ENCODE results near the gene JARID2. TPM values are rescaled to one million over a fixed set of nuclear protein-coding genes. Genes with fewer than 3 reads are reported as not detected.

The JARID2 gene
- total and polyA plus RNA-seq, 2 of the 4 experiments (the other 2 are of a cell fraction): 9.6 to 12.9 TPM

DNA sequence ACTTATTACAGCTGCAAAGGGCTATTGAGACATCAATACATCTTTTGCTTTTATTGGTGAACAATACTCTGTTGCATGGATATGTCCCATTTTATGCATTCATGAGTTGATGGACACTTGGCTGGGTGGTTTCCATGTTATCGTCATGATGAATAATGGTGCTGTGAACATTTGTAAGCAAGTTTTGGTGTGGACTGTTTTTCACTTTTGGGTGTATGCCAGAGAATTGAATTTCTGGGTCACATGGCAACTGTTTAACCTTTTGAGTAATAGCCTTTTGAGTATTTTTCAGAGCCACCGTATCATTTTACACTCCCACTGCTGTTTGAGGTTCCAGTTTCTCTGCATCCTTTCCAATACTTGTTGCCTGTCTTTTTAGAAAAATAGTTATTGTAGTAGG, 107.0 kb downstream of the JARID2 start:
- BruUV-seq (replicated peaks): no TSS peak
- Histone ChIP-seq H3K79me1 (ENCODE audit: low read depth in 1 of 2, low read length in 2 of 2) (peaks cover 33 to 79% of the 10 kb centered on the region in 2 experiments), H3K56ac (ENCODE audit: extremely low read depth, insufficient read depth, low read length) (no peak overlapping the region), H3K4me2 (ENCODE audit: low read depth, low read length) (no peak overlapping the region), H2BK20ac (ENCODE audit: low read depth, low read length) (no peak overlapping the region), H2AK9ac (replicated peaks; ENCODE audit: low read depth, low read length, poor library complexity) (no peak overlapping the region), H3K36me3 (ENCODE audit: control insufficient read depth, insufficient read depth, low read length) (no peaks in the 10 kb centered on the region), H3K4me1 (ENCODE audit: control insufficient read depth, insufficient read depth, low read length) (peaks cover 20% of the 10 kb centered on the region), H3K4ac (ENCODE audit: low read depth, low read length) (no peak overlapping the region), H2AFZ (replicated peaks; ENCODE audit: low read length, poor library complexity) (no peak overlapping the region), H4K20me1 (ENCODE audit: insufficient read depth, low read length) (peaks cover 85% of the 10 kb centered on the region), H2AK5ac (ENCODE audit: low read depth, low read length) (no peak overlapping the region), H3K9ac (ENCODE audit: low read depth, low read length) (no peak overlapping the region), H4K5ac (ENCODE audit: low read depth, low read length) (no peak overlapping the region), H3K9me3 (ENCODE audit: control insufficient read depth, insufficient read depth, low read length) (no peaks in the 10 kb centered on the region), H2BK5ac (ENCODE audit: low read depth, low read length, poor library complexity, severe bottlenecking) (no peak overlapping the region), H3K18ac (ENCODE audit: low read depth, low read length) (no peak overlapping the region), H2BK15ac (ENCODE audit: low read depth, low read length) (no peak overlapping the region), H3K27me3 (ENCODE audit: control insufficient read depth, insufficient read depth, low read length) (no peaks in the 10 kb centered on the region), H3K14ac (replicated peaks; ENCODE audit: low read depth, low read length) (no peak overlapping the region), H2BK120ac (ENCODE audit: low read depth, low read length) (no peak overlapping the region), H4K91ac (ENCODE audit: insufficient read depth, low read depth, low read length) (no peak overlapping the region), H3K4me3 (ENCODE audit: insufficient read depth, low read depth, low read length) (no peak overlapping the region), H3K23ac (ENCODE audit: low read depth, low read length) (no peak overlapping the region), H3K27ac (ENCODE audit: insufficient read depth, low read length) (no peak overlapping the region), H3K9me1 (ENCODE audit: insufficient read depth, low read length) (peaks cover 28% of the 10 kb centered on the region), H4K8ac (ENCODE audit: low read depth in 2 of 2, low read length in 2 of 2) (no peak overlapping the region)
- intact Hi-C loops (cut with micrococcal nuclease): loop anchor here (5.0 kb wide), 2 partner anchors 66 to 859 kb away; no protein-coding TSS in a partner anchor
- ChIA-PET CTCF (interaction anchor here (1.2 kb wide), 1 partner anchor 14 kb away, joined by 3 read pairs; no protein-coding TSS in a partner anchor), POLR2A (ENCODE audit: unreplicated experiment) (interaction anchor here (0.5 kb wide), 1 partner anchor 879 kb away, joined by 5 read pairs; no protein-coding TSS in a partner anchor)
- dilution Hi-C loops (cut with HindIII; ENCODE audit: low sequenced_read_pairs, unreplicated experiment): no loop called here
- ATAC-seq (ENCODE audit: low read depth): no peak
- in situ Hi-C loops (cut with MboI; ENCODE audit: low sequenced_read_pairs): no loop called here
- peak; percentile 42 for DNase-seq
- no CpG with 5 or more reads among the region's 2 CpGs for WGBS, 2 experiments (ENCODE audit: extremely low coverage in 2 of 2, insufficient read length in 1 of 2)
- TF ChIP-seq FOS (IDR thresholded peaks at IDR 0.05; ENCODE audit: low read depth, low read length) (no peak), POLR2A (IDR thresholded peaks at IDR 0.05; ENCODE audit: low read depth, low read length) (no peak), RFX5 (IDR thresholded peaks at IDR 0.05; ENCODE audit: low read depth, low read length) (no peak), RCOR1 (IDR thresholded peaks at IDR 0.05; ENCODE audit: insufficient replicate concordance, low read length) (no peak), NFE2L2 (IDR thresholded peaks at IDR 0.05; ENCODE audit: low read depth, low read length) (no peak), SMC3 (IDR thresholded peaks at IDR 0.05; ENCODE audit: low read depth, low read length) (no peak), MAZ (IDR thresholded peaks at IDR 0.05; ENCODE audit: borderline replicate concordance, low read depth, low read length) (no peak), CHD1 (IDR thresholded peaks at IDR 0.05; ENCODE audit: low read depth, low read length) (no peak)
- TF ChIP-seq, protein P1, sequence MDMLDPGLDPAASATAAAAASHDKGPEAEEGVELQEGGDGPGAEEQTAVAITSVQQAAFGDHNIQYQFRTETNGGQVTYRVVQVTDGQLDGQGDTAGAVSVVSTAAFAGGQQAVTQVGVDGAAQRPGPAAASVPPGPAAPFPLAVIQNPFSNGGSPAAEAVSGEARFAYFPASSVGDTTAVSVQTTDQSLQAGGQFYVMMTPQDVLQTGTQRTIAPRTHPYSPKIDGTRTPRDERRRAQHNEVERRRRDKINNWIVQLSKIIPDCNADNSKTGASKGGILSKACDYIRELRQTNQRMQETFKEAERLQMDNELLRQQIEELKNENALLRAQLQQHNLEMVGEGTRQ (IDR thresholded peaks at IDR 0.05; ENCODE audit: low read depth, low read length): no peak
- TF ChIP-seq, protein P2, sequence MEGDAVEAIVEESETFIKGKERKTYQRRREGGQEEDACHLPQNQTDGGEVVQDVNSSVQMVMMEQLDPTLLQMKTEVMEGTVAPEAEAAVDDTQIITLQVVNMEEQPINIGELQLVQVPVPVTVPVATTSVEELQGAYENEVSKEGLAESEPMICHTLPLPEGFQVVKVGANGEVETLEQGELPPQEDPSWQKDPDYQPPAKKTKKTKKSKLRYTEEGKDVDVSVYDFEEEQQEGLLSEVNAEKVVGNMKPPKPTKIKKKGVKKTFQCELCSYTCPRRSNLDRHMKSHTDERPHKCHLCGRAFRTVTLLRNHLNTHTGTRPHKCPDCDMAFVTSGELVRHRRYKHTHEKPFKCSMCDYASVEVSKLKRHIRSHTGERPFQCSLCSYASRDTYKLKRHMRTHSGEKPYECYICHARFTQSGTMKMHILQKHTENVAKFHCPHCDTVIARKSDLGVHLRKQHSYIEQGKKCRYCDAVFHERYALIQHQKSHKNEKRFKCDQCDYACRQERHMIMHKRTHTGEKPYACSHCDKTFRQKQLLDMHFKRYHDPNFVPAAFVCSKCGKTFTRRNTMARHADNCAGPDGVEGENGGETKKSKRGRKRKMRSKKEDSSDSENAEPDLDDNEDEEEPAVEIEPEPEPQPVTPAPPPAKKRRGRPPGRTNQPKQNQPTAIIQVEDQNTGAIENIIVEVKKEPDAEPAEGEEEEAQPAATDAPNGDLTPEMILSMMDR (conservative IDR thresholded peaks at IDR 0.05; ENCODE audit: low read depth, low read length): no peak
